Keratinocyte (primary cell): ENCODE data around the gene MEF2A. TPM values are rescaled to one million over a fixed set of nuclear protein-coding genes. Genes with fewer than 3 reads are reported as not detected.

Experiments used
- DNase-seq: peaks from one replicate; pipeline ENCODE4 v3.0.0-alpha.2; 2011; ENCODE audit warnings: low read depth, missing footprints, low spot score
- FAIRE-seq: peaks from 2 replicates; lab custom pipeline; 2011; peaks lifted over from hg19 to GRCh38; lab: Jason Lieb, UNC
- H2AFZ ChIP-seq: 2 replicates; pipeline ENCODE4 v1.6.0; 2012; ENCODE audit warnings: low read length, control low read depth, inconsistent platforms; ENCODE audit not compliant: control insufficient read depth
- H3K27ac ChIP-seq: 2 replicates; pipeline ENCODE4 v1.5.1; 2011; ENCODE audit warnings: low read length; ENCODE audit not compliant: control insufficient read depth, insufficient read depth
- H3K27me3 ChIP-seq: 3 replicates; pipeline ENCODE4 v1.6.0; 2011; ENCODE audit warnings: low read length; ENCODE audit not compliant: control insufficient read depth, insufficient read depth; ENCODE audit errors: extremely low read depth
- H3K36me3 ChIP-seq, 2 experiments: 2 replicates in 1 of 2; 3 replicates in 1 of 2; pipeline ENCODE4 v1.5.1; 2011; ENCODE audit warnings: low read length in 2 of 2, mild to moderate bottlenecking in 1 of 2; ENCODE audit not compliant: control insufficient read depth in 2 of 2, insufficient read depth in 2 of 2; ENCODE audit errors: extremely low read depth in 1 of 2
- H3K4me1 ChIP-seq: 3 replicates; pipeline ENCODE4 v1.5.1; 2011; ENCODE audit warnings: low read length; ENCODE audit not compliant: control insufficient read depth, insufficient read depth; ENCODE audit errors: extremely low read depth
- H3K4me2 ChIP-seq: 3 replicates; pipeline ENCODE4 v1.6.0; 2011; ENCODE audit warnings: low read depth, low read length; ENCODE audit not compliant: control insufficient read depth, insufficient read depth; ENCODE audit errors: extremely low read depth
- H3K4me3 ChIP-seq, 3 experiments: fragments of 200-600 bp in 1 of 3; sonication (generic) in 1 of 3; 2 replicates in 2 of 3; 3 replicates in 1 of 3; pipeline ENCODE4 v1.5.1; 2011 to 2016; ENCODE audit warnings: low read length in 3 of 3, mild to moderate bottlenecking in 3 of 3, control low read depth in 2 of 3, inconsistent platforms in 1 of 3, low read depth in 1 of 3, mixed read lengths in 1 of 3, mixed run types in 1 of 3, moderate library complexity in 1 of 3; ENCODE audit not compliant: control insufficient read depth in 2 of 3, insufficient read depth in 2 of 3; ENCODE audit errors: extremely low read depth in 1 of 3
- H3K79me2 ChIP-seq: 2 replicates; pipeline ENCODE4 v1.6.0; 2012; ENCODE audit warnings: low read length; ENCODE audit not compliant: control insufficient read depth, insufficient read depth
- H3K9ac ChIP-seq: 3 replicates; pipeline ENCODE4 v1.6.0; 2011; ENCODE audit warnings: low read length; ENCODE audit not compliant: control insufficient read depth, insufficient read depth; ENCODE audit errors: extremely low read depth
- H3K9me1 ChIP-seq: 3 replicates; pipeline ENCODE4 v1.6.0; 2011; ENCODE audit warnings: low read length; ENCODE audit not compliant: control insufficient read depth, insufficient read depth; ENCODE audit errors: extremely low read depth
- H3K9me3 ChIP-seq: 2 replicates; pipeline ENCODE4 v1.5.1; 2012; ENCODE audit warnings: low read depth, low read length; ENCODE audit not compliant: control insufficient read depth
- H4K20me1 ChIP-seq: 3 replicates; pipeline ENCODE4 v1.6.0; 2011; ENCODE audit warnings: low read length; ENCODE audit not compliant: control insufficient read depth, insufficient read depth; ENCODE audit errors: extremely low read depth
- EZH2 ChIP-seq: IDR thresholded peaks from one replicate; pipeline ENCODE4 v1.6.1; 2012; ENCODE audit warnings: inconsistent platforms, mild to moderate bottlenecking, low read length, moderate library complexity
- dilution Hi-C: fragments of 300-500 bp; cut with MboI; formaldehyde crosslinking; loops from one replicate; pipeline ENCODE4 v1.7.0; 2020; ENCODE audit warnings: low sequenced_read_pairs; ENCODE audit not compliant: extremely low pct_ligation_motif_present
- polyA plus RNA-seq, 5 experiments: library from polyadenylated mRNA; depleted of rRNA in 3 of 5; stranded (reverse) in 3 of 5; stranded (forward) in 1 of 5; unstranded in 1 of 5; fragments of >200 nt; gene quantifications; 1 replicate in 1 of 5; 2 replicates in 3 of 5; 3 replicates in 1 of 5; pipeline versions ENCODE4 v1.2.1 to v1.2.3, GENCODE V29; 2011 to 2012; ENCODE audit warnings: missing spikeins in 2 of 5, low read depth in 1 of 5, low replicate concordance in 1 of 5
- TF ChIP-seq, protein P1 (sequence below), 3 experiments: IDR thresholded peaks in 1 of 3; conservative IDR thresholded peaks in 1 of 3; optimal IDR thresholded peaks in 1 of 3; 2 replicates in 2 of 3; 3 replicates in 1 of 3; pipeline versions ENCODE3 to v1.5.1; 2011; ENCODE audit warnings: low read length in 3 of 3, mild to moderate bottlenecking in 3 of 3, moderate library complexity in 2 of 3, control low read depth in 1 of 3, inconsistent platforms in 1 of 3; ENCODE audit not compliant: insufficient read depth in 2 of 3; ENCODE audit errors: extremely low read depth in 1 of 3

MEF2A gene
- polyA plus RNA-seq, 1 donor (not counting 4 experiments of a cell fraction or from before 2014, with no cell fraction given): 27.4 TPM

- DNase-seq (no peak), FAIRE-seq (no peak)
- Histone ChIP-seq H3K4me3 (no peak overlapping the region), H3K27ac (no peak overlapping the region), H3K79me2 (no peaks in the 10 kb centered on the region), H4K20me1 (no peaks in the 10 kb centered on the region), H3K9me1 (no peaks in the 10 kb centered on the region), H2AFZ (no peak overlapping the region), H3K4me1 (peaks cover 9% of the 10 kb centered on the region), H3K9ac (no peak overlapping the region), H3K4me2 (no peak overlapping the region), H3K9me3 (no peaks in the 10 kb centered on the region), H3K27me3 (no peaks in the 10 kb centered on the region), H3K36me3 (no peaks in the 10 kb centered on the region)
- no peak for TF ChIP-seq EZH2
- TF ChIP-seq, protein P1, sequence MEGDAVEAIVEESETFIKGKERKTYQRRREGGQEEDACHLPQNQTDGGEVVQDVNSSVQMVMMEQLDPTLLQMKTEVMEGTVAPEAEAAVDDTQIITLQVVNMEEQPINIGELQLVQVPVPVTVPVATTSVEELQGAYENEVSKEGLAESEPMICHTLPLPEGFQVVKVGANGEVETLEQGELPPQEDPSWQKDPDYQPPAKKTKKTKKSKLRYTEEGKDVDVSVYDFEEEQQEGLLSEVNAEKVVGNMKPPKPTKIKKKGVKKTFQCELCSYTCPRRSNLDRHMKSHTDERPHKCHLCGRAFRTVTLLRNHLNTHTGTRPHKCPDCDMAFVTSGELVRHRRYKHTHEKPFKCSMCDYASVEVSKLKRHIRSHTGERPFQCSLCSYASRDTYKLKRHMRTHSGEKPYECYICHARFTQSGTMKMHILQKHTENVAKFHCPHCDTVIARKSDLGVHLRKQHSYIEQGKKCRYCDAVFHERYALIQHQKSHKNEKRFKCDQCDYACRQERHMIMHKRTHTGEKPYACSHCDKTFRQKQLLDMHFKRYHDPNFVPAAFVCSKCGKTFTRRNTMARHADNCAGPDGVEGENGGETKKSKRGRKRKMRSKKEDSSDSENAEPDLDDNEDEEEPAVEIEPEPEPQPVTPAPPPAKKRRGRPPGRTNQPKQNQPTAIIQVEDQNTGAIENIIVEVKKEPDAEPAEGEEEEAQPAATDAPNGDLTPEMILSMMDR (optimal IDR thresholded peaks at IDR 0.05 in 1 of 3, IDR thresholded peaks at IDR 0.05 in 1 of 3, conservative IDR thresholded peaks at IDR 0.05 in 1 of 3; ENCODE audit: extremely low read depth in 1 of 3, insufficient read depth in 2 of 3, low read length in 3 of 3): no peak
- dilution Hi-C loops: no loop called here
Observed at GRCh38 chr15:99537344-99537743, 28.4 kb upstream of the MEF2A start.

GRCh38 chr15:99538261-99538660 is 27.5 kb upstream of the MEF2A start:
- Histone ChIP-seq H3K9me3 (no peaks in the 10 kb centered on the region), H3K9me1 (no peaks in the 10 kb centered on the region), H3K27ac (no peak overlapping the region), H4K20me1 (no peaks in the 10 kb centered on the region), H3K27me3 (no peaks in the 10 kb centered on the region), H3K36me3 (no peaks in the 10 kb centered on the region), H3K4me1 (peaks cover 9% of the 10 kb centered on the region), H3K79me2 (no peaks in the 10 kb centered on the region), H3K4me2 (no peak overlapping the region), H2AFZ (no peak overlapping the region), H3K4me3 (no peak overlapping the region), H3K9ac (no peak overlapping the region)
- DNase-seq (no peak), FAIRE-seq (no peak)
- dilution Hi-C loops: no loop called here
- TF ChIP-seq EZH2: no peak
- TF ChIP-seq, protein P1 (optimal IDR thresholded peaks at IDR 0.05 in 1 of 3, IDR thresholded peaks at IDR 0.05 in 1 of 3, conservative IDR thresholded peaks at IDR 0.05 in 1 of 3; ENCODE audit: extremely low read depth in 1 of 3, insufficient read depth in 2 of 3, low read length in 3 of 3): no peak
